OCI-LY7 (cell line): ENCODE results near the gene KRT3. TPM values are rescaled to one million over a fixed set of nuclear protein-coding genes. Genes with fewer than 3 reads are reported as not detected.

Experiments used
- BruUV-seq: library from RNA; stranded (reverse); fragments of 400-500 nt; replicated peaks from 2 replicates; lab custom pipeline; 2021; lab: Mats Ljungman, UMichigan
- CTCF ChIA-PET: fragments of 300-600 bp; sonication (Branson Sonifier 250); formaldehyde crosslinking; loops from one replicate; lab custom pipeline; 2022; ENCODE audit warnings: antibody characterized with exemption; ENCODE audit not compliant: unreplicated experiment; lab: Charles Lee
- POLR2A ChIA-PET: fragments of 300-600 bp; sonication (Branson Sonifier 250); formaldehyde crosslinking; loops from one replicate; lab custom pipeline; 2022; ENCODE audit warnings: antibody characterized with exemption; lab: Charles Lee
- DNase-seq: peaks from one replicate; pipeline ENCODE4 v3.0.0-alpha.2; 2015; ENCODE audit warnings: low spot score
- H2AFZ ChIP-seq: fragments of 200-600 bp; sonication (generic), shearing (Covaris generic); 2 replicates; pipeline ENCODE4 v1.6.1; 2014; ENCODE audit warnings: mild to moderate bottlenecking, antibody characterized with exemption, low read length, moderate library complexity
- H3K27ac ChIP-seq: fragments of 200-600 bp; sonication (generic); 2 replicates; pipeline ENCODE4 v1.5.1; 2014; ENCODE audit warnings: mixed run types, low read depth, mild to moderate bottlenecking, moderate library complexity, low read length, inconsistent platforms; ENCODE audit not compliant: poor library complexity, severe bottlenecking
- H3K36me3 ChIP-seq: fragments of 200-600 bp; sonication (generic); 2 replicates; pipeline ENCODE4 v1.6.1; 2014; ENCODE audit warnings: mild to moderate bottlenecking, antibody characterized with exemption, low read length, moderate library complexity, mixed read lengths; ENCODE audit not compliant: insufficient read depth
- H3K4me1 ChIP-seq: fragments of 200-600 bp; sonication (generic); 2 replicates; pipeline ENCODE4 v1.5.1; 2014; ENCODE audit warnings: mild to moderate bottlenecking, low read length; ENCODE audit not compliant: insufficient read depth, poor library complexity, severe bottlenecking
- H3K4me2 ChIP-seq: fragments of 200-600 bp; sonication (generic); 2 replicates; pipeline ENCODE4 v1.6.1; 2014; ENCODE audit warnings: mild to moderate bottlenecking, low read length
- H3K4me3 ChIP-seq: fragments of 200-600 bp; sonication (generic); 2 replicates; pipeline ENCODE4 v1.5.1; 2014; ENCODE audit warnings: mild to moderate bottlenecking, low read depth, low read length; ENCODE audit not compliant: poor library complexity, severe bottlenecking
- H3K79me2 ChIP-seq: fragments of 200-600 bp; sonication (generic); 2 replicates; pipeline ENCODE4 v1.6.1; 2016; ENCODE audit warnings: low read depth, mild to moderate bottlenecking, low read length, moderate library complexity, mixed read lengths; ENCODE audit not compliant: insufficient read depth
- H3K9me2 ChIP-seq: fragments of 200-600 bp; sonication (generic); 2 replicates; pipeline ENCODE4 v1.6.1; 2016; ENCODE audit warnings: mild to moderate bottlenecking, low read length, mixed read lengths; ENCODE audit not compliant: insufficient read depth
- H3K9me3 ChIP-seq: fragments of 200-600 bp; sonication (generic); 2 replicates; pipeline ENCODE4 v1.6.1; 2014; ENCODE audit warnings: mild to moderate bottlenecking, mixed run types, low read length, mixed read lengths
- H4K20me1 ChIP-seq: fragments of 200-600 bp; sonication (generic); 2 replicates; pipeline ENCODE4 v1.6.1; 2014; ENCODE audit warnings: mild to moderate bottlenecking, antibody characterized with exemption, low read length, moderate library complexity, mixed read lengths; ENCODE audit not compliant: insufficient read depth
- CTCF ChIP-seq: fragments of 200-600 bp; sonication (generic); conservative IDR thresholded peaks from 2 replicates; pipeline ENCODE4 v1.5.1; 2014; ENCODE audit warnings: mild to moderate bottlenecking, antibody characterized with exemption, low read length, moderate library complexity, mixed read lengths
- EZH2phosphoT487 ChIP-seq: fragments of 200-600 bp; sonication (generic); IDR thresholded peaks from 2 replicates; pipeline ENCODE4 v1.6.1; 2018; ENCODE audit warnings: low read depth, borderline replicate concordance, mild to moderate bottlenecking, mixed run types, antibody characterized with exemption, low read length, moderate library complexity, mixed read lengths
- intact Hi-C: fragments of 100-400 bp; cut with micrococcal nuclease; formaldehyde crosslinking; loops from one replicate; pipeline ENCODE4 v1.10.0; 2022; ENCODE audit not compliant: unreplicated experiment
- total RNA-seq, 2 experiments: library from RNA; depleted of rRNA in 1 of 2; stranded (reverse); fragments of >200 nt in 1 of 2; shearing (Covaris generic) in 1 of 2; gene quantifications; 2 replicates each; pipeline ENCODE4 v1.2.3, GENCODE V29; 2014 to 2022

Gene KRT3
- total RNA-seq, 2 experiments from 2014 or later = not detected

DNA sequence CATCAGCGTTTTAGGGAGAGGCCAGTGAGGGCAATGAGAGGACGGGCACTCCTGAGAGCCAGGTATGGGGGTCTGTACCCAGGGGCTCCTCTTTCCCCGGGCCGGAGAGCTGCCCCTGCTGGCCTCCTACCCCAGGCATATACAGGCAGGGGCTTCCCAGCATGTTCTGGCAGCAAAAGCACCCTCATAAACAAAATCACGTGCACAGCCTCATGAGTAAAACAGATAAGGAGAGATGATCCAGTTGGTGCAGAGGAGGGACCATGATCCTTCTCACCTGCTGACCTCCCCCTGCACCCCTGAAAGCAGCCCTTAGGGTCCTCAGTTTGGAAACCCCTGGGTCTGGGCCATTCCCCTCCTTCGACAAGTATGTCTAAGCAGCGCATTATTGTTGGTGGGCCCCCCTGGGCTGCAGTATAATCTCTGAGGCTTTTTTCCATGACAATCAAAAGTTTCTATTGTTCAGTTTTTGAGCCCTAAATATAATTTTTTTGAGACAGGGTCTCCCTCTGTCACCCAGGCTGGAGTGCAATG lies 23.0 kb upstream of the KRT3 start:
- H3K9me2 ChIP-seq = no peaks in the 10 kb centered on the region
- DNase-seq = no peak
- BruUV-seq = no TSS peak

GRCh38 chr12:52818388-52818787 lies 22.5 kb upstream of the KRT3 start:
- Histone ChIP-seq H2AFZ (no peak overlapping the region), H3K36me3 (no peaks in the 10 kb centered on the region), H3K4me1 (no peaks in the 10 kb centered on the region), H3K9me2 (no peaks in the 10 kb centered on the region), H3K4me3 (no peak overlapping the region), H3K27ac (no peak overlapping the region), H3K79me2 (no peaks in the 10 kb centered on the region), H3K4me2 (no peak overlapping the region), H3K9me3 (no peaks in the 10 kb centered on the region), H4K20me1 (no peaks in the 10 kb centered on the region)
- DNase-seq = no peak
- TF ChIP-seq CTCF = no peak
- TF ChIP-seq EZH2phosphoT487 = no peak
- BruUV-seq = no TSS peak
- intact Hi-C loops = no loop called here
- ChIA-PET POLR2A (interaction anchor here (0.6 kb wide), 1 partner anchor 1897 kb away, joined by 3 read pairs; no protein-coding TSS in a partner anchor), CTCF (no interaction called here)

More for the DNA sequence above, 23.0 kb upstream of the KRT3 start:
- no peak overlapping the region for H2AFZ ChIP-seq
- no peaks in the 10 kb centered on the region for H3K79me2 ChIP-seq
- TF ChIP-seq EZH2phosphoT487 = no peak
- no peak for TF ChIP-seq CTCF
- no peaks in the 10 kb centered on the region for H3K9me3 ChIP-seq
- intact Hi-C loops = no loop called here
- H3K4me3 ChIP-seq = no peak overlapping the region
- POLR2A ChIA-PET = no interaction called here
- H3K27ac ChIP-seq = no peak overlapping the region
- H3K4me1 ChIP-seq = no peaks in the 10 kb centered on the region
- no peak overlapping the region for H3K4me2 ChIP-seq
- H4K20me1 ChIP-seq = no peaks in the 10 kb centered on the region
- no peaks in the 10 kb centered on the region for H3K36me3 ChIP-seq
- CTCF ChIA-PET = no interaction called here

- CTCF ChIA-PET = no interaction called here
- H3K79me2 ChIP-seq = no peaks in the 10 kb centered on the region
- no peak overlapping the region for H3K4me3 ChIP-seq
- BruUV-seq = no TSS peak
- TF ChIP-seq CTCF (no peak), EZH2phosphoT487 (no peak)
- no peaks in the 10 kb centered on the region for H4K20me1 ChIP-seq
- H3K9me3 ChIP-seq = no peaks in the 10 kb centered on the region
- H3K9me2 ChIP-seq = no peaks in the 10 kb centered on the region
- H3K36me3 ChIP-seq = no peaks in the 10 kb centered on the region
- POLR2A ChIA-PET = interaction anchor here (0.6 kb wide), 1 partner anchor 1896 kb away, joined by 3 read pairs; no protein-coding TSS in a partner anchor
- H3K4me2 ChIP-seq = no peak overlapping the region
- no peak overlapping the region for H3K27ac ChIP-seq
- H2AFZ ChIP-seq = no peak overlapping the region
- intact Hi-C loops = no loop called here
- no peak for DNase-seq
- no peaks in the 10 kb centered on the region for H3K4me1 ChIP-seq
These were observed 21.9 kb upstream of the KRT3 start for GRCh38 chr12:52817699-52818238.
